ENCODE measurements around the gene INCA1.

DNA sequence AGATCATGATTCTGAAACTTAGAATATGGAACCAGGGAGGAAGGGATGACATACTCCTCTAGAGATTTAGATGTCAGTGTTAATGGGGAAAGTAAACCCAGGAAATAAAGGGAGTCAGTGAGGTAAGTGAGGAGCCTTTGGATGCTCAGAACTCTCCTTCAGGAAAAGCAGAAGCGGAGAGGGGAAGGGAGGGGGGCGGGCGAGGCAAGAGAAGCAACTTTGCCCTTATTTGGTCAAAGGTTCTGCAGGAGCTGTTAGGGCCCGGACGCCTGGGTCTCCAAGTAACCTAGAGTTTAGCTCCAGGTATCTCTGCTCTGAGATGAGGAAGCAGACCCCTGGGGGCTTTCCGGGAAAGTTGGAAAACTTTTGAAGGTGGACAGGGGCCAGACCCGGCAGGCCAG, 50.3 kb downstream of the INCA1 start:
- no peak for TF ChIP-seq RXRA (IDR thresholded peaks at IDR 0.05; ENCODE audit: insufficient read depth, low read depth, low read length)
- no peak for TF ChIP-seq CTCF (IDR thresholded peaks at IDR 0.05; ENCODE audit: control extremely low read depth in 1 of 3, insufficient read depth in 1 of 3, low read depth in 1 of 3, low read length in 3 of 3)
- no peak for TF ChIP-seq RNF2 (IDR thresholded peaks at IDR 0.05; ENCODE audit: borderline replicate concordance, low read depth, low read length, missing control alignments, poor library complexity, severe bottlenecking)
- TF ChIP-seq, protein P1, sequence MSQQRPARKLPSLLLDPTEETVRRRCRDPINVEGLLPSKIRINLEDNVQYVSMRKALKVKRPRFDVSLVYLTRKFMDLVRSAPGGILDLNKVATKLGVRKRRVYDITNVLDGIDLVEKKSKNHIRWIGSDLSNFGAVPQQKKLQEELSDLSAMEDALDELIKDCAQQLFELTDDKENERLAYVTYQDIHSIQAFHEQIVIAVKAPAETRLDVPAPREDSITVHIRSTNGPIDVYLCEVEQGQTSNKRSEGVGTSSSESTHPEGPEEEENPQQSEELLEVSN (IDR thresholded peaks at IDR 0.05) = no peak
- no peak for TF ChIP-seq TAF1 (IDR thresholded peaks at IDR 0.05; ENCODE audit: low read depth, low read length)
- TF ChIP-seq RAD21 (IDR thresholded peaks at IDR 0.05 in 1 of 2, conservative IDR thresholded peaks at IDR 0.05 in 1 of 2; ENCODE audit: low read depth in 2 of 2, low read length in 2 of 2) = no peak
- TF ChIP-seq EGR1 (IDR thresholded peaks at IDR 0.05; ENCODE audit: borderline replicate concordance, low read depth, low read length) = no peak
- no peak for TF ChIP-seq YY1 (IDR thresholded peaks at IDR 0.05; ENCODE audit: low read depth, low read length)

Measured in H1 (cell line).